Measurements from ENCODE around the gene KMT2E.
A peak's percentile ranks its signal among the peaks of the same experiment; 100 is the strongest.

Gene KMT2E

DNA sequence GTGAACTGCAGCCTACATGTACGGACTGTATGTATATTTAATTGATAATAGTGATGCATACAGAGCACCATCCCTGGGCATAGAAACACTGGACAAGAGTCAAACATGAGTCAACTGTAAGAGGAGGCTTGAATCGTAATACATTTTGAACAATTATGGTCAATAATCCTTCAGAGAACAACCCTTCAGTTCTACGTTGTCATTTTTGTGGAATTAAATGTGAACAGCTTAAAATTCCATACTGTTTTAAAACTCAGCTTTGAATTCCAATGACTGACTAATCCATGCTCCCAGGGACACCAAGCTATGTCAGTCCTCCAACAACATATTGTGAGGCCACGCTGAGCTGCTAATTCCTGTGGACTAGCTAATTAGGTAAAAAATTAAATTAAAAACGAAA lies 41.5 kb upstream of the KMT2E start:
- TF ChIP-seq ZNF19 (tag by site-specific recombination; IDR thresholded peaks at IDR 0.05; ENCODE audit: low read depth) (no peak), ZNF624 (tag by site-specific recombination; IDR thresholded peaks at IDR 0.05) (no peak), ZNF350 (tag by site-specific recombination; IDR thresholded peaks at IDR 0.05) (no peak), ZNF311 (tag by site-specific recombination; IDR thresholded peaks at IDR 0.05; ENCODE audit: borderline replicate concordance) (no peak), TSHZ1 (tag by site-specific recombination; IDR thresholded peaks at IDR 0.05; ENCODE audit: borderline replicate concordance) (no peak), ZNF24 (tag by site-specific recombination; IDR thresholded peaks at IDR 0.05) (no peak), ZNF157 (tag by site-specific recombination; IDR thresholded peaks at IDR 0.05) (no peak), ZNF558 (tag by site-specific recombination; IDR thresholded peaks at IDR 0.05) (no peak), YY1 (tag by site-specific recombination; IDR thresholded peaks at IDR 0.05) (no peak), ZNF10 (tag by site-specific recombination; IDR thresholded peaks at IDR 0.05) (no peak), ZNF692 (tag by site-specific recombination; IDR thresholded peaks at IDR 0.05) (no peak), RBAK (tag by site-specific recombination; IDR thresholded peaks at IDR 0.05) (no peak), ZNF510 (tag by site-specific recombination; IDR thresholded peaks at IDR 0.05; ENCODE audit: insufficient replicate concordance) (no peak)
- TF ChIP-seq, protein P1, sequence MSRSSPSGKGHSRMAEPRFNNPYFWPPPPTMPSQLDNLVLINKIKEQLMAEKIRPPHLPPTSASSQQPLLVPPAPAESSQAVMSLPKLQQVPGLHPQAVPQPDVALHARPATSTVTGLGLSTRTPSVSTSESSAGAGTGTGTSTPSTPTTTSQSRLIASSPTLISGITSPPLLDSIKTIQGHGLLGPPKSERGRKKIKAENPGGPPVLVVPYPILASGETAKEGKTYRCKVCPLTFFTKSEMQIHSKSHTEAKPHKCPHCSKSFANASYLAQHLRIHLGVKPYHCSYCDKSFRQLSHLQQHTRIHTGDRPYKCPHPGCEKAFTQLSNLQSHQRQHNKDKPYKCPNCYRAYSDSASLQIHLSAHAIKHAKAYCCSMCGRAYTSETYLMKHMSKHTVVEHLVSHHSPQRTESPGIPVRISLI (tag by site-specific recombination; IDR thresholded peaks at IDR 0.05): no peak
- no peak overlapping the region for H3K4me3 ChIP-seq (ENCODE audit: low read depth, low read length)
- H3K9me3 ChIP-seq (ENCODE audit: control insufficient read depth, insufficient read depth, low read depth, low read length): no peaks in the 10 kb centered on the region
- CTCF ChIA-PET: interaction anchor here (2.1 kb wide), 1 partner anchor 9 kb away, joined by 9 read pairs; no protein-coding TSS in a partner anchor
- no peak overlapping the region for H3K27ac ChIP-seq (ENCODE audit: extremely low read depth, low read depth, low read length)
- H3K4me1 ChIP-seq (ENCODE audit: control insufficient read depth, insufficient read depth, low read length): no peaks in the 10 kb centered on the region
- POLR2A ChIA-PET: interaction anchor here (1.6 kb wide), 1 partner anchor 11 kb away, joined by 3 read pairs; no protein-coding TSS in a partner anchor
- H3K36me3 ChIP-seq (ENCODE audit: control insufficient read depth in 2 of 2, insufficient read depth in 1 of 2, low read length in 2 of 2): no peaks in the 10 kb centered on the region

DNA sequence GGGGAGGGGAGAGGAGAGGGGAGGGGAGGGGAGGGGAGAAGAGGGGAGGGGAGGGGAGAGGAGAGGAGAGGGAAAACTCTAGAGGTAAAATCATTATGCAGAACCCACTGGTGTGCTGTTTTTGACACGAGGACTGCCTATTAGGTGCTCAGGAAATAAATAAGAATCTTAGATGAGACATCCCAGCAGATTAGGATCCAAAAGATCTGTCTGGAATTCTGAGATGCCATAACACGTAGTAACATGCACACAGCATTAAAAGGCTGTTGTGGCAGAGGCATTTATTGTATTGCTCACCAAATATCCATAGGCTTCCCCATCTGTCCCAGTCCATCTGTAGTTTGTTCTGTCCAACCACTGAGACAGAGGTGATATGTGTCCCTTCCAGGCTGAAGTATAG lies 40.8 kb upstream of the KMT2E start:
- TF ChIP-seq ZNF600 (tag by site-specific recombination; IDR thresholded peaks at IDR 0.05): 0 out of 2 replicates have a peak, but pooled peaks have one; percentile 37
- no peak for TF ChIP-seq ZBTB10 (tag by site-specific recombination; IDR thresholded peaks at IDR 0.05)
- Histone ChIP-seq H3K4me1 (ENCODE audit: control insufficient read depth, insufficient read depth, low read length) (no peaks in the 10 kb centered on the region; the same call in 1 of the 2 replicates), H3K4me3 (ENCODE audit: low read depth, low read length) (no peak overlapping the region), H3K9me3 (ENCODE audit: control insufficient read depth, insufficient read depth, low read depth, low read length) (no peaks in the 10 kb centered on the region), H3K36me3 (ENCODE audit: control insufficient read depth in 2 of 2, insufficient read depth in 1 of 2, low read length in 2 of 2) (no peaks in the 10 kb centered on the region), H3K27ac (ENCODE audit: extremely low read depth, low read depth, low read length) (no peak overlapping the region)
- ChIA-PET POLR2A (interaction anchor here (0.5 to 1.6 kb wide), 2 partner anchors 10 to 61 kb away, joined by 3 to 9 read pairs; no protein-coding TSS in a partner anchor), CTCF (interaction anchor here (2.1 kb wide), 1 partner anchor 8 kb away, joined by 9 read pairs; no protein-coding TSS in a partner anchor)

Data from HEK293 (cell line).